ENCODE results near the gene IGSF23.

- TF ChIP-seq POLR2A (IDR thresholded peaks at IDR 0.05) (no peak), CTCF (IDR thresholded peaks at IDR 0.05) (no peak), POLR2AphosphoS5 (IDR thresholded peaks at IDR 0.05) (no peak)
Measured at GRCh38 chr19:44644402-44645016, 31.1 kb downstream of the IGSF23 start.
